IPS-18c (cell line): Measurements from ENCODE around the gene ADAMTS8.
"Not testable (repeated sequence)": the region's sequence is repeated elsewhere in the genome, so short reads cannot be mapped to it uniquely, and the experiment has no call there.

Experiments used
- H3K4me3 ChIP-seq: 2 replicates; pipeline ENCODE4 v1.7.0; 2013; ENCODE audit warnings: low read depth, mild to moderate bottlenecking, low read length, moderate library complexity; ENCODE audit not compliant: insufficient read depth
- H3K9me3 ChIP-seq: one replicate; pipeline ENCODE4 v1.6.1; 2013; ENCODE audit warnings: mild to moderate bottlenecking, low read length, moderate library complexity; ENCODE audit not compliant: control insufficient read depth, insufficient read depth

ADAMTS8 gene

GRCh38 chr11:130448416-130449309 lies 20.3 kb upstream of the ADAMTS8 start, which contains the start of gene ADAMTS15:
Gene ADAMTS15 (plus strand): TSS chr11:130448645. CDS start chr11:130448974, 329 bp downstream.
- Histone ChIP-seq H3K4me3 (peak within 1 kb of the TSS; percentile 44), H3K9me3 (no peaks in the 10 kb centered on the region)

- no peaks in the 10 kb centered on the region for H3K9me3 ChIP-seq
- H3K4me3 ChIP-seq: peak overlapping the region; percentile 44
Measured at GRCh38 chr11:130448039-130448415, 19.6 kb upstream of the ADAMTS8 start.

- H3K9me3 ChIP-seq: no peaks in the 10 kb centered on the region
- no peak overlapping the region for H3K4me3 ChIP-seq
Measured at GRCh38 chr11:130445788-130446187, 17.4 kb upstream of the ADAMTS8 start.

- no peaks in the 10 kb centered on the region for H3K9me3 ChIP-seq
Measured at GRCh38 chr11:130442737-130443136, 14.3 kb upstream of the ADAMTS8 start.

GRCh38 chr11:130441719-130442118 lies 13.3 kb upstream of the ADAMTS8 start:
- Histone ChIP-seq H3K4me3 (no peak overlapping the region), H3K9me3 (no peaks in the 10 kb centered on the region)

More at GRCh38 chr11:130442737-130443136, 14.3 kb upstream of the ADAMTS8 start:
- no peak overlapping the region for H3K4me3 ChIP-seq

- H3K4me3 ChIP-seq: no peak overlapping the region
- H3K9me3 ChIP-seq: no peaks in the 10 kb centered on the region
Measured at GRCh38 chr11:130439876-130440275, 11.5 kb upstream of the ADAMTS8 start.

- H3K9me3 ChIP-seq: no peaks in the 10 kb centered on the region
- H3K4me3 ChIP-seq: no peak overlapping the region
Measured at GRCh38 chr11:130439160-130439519, 10.7 kb upstream of the ADAMTS8 start.

GRCh38 chr11:130438401-130439159 lies 10.2 kb upstream of the ADAMTS8 start:
- not testable (repeated sequence) for H3K9me3 ChIP-seq, H3K4me3 ChIP-seq

- no peak overlapping the region for H3K4me3 ChIP-seq
- H3K9me3 ChIP-seq: no peaks in the 10 kb centered on the region
Measured at GRCh38 chr11:130437848-130438247, 9.4 kb upstream of the ADAMTS8 start.

GRCh38 chr11:130436171-130436570 lies 7.8 kb upstream of the ADAMTS8 start:
- Histone ChIP-seq H3K4me3 (no peak overlapping the region), H3K9me3 (no peaks in the 10 kb centered on the region)

- H3K4me3 ChIP-seq: no peak overlapping the region
Measured at GRCh38 chr11:130435671-130436070, 7.3 kb upstream of the ADAMTS8 start.

GRCh38 chr11:130434521-130435223 lies 6.3 kb upstream of the ADAMTS8 start:
- peak overlapping the region; percentile 76 for H3K4me3 ChIP-seq
- H3K9me3 ChIP-seq: no peaks in the 10 kb centered on the region

More at GRCh38 chr11:130435671-130436070, 7.3 kb upstream of the ADAMTS8 start:
- no peaks in the 10 kb centered on the region for H3K9me3 ChIP-seq

GRCh38 chr11:130433357-130433756 lies 4.9 kb upstream of the ADAMTS8 start:
- Histone ChIP-seq H3K4me3 (no peak overlapping the region), H3K9me3 (no peaks in the 10 kb centered on the region)

- no peaks in the 10 kb centered on the region for H3K9me3 ChIP-seq
- H3K4me3 ChIP-seq: no peak overlapping the region
Measured at GRCh38 chr11:130431801-130432200, 3.4 kb upstream of the ADAMTS8 start.

GRCh38 chr11:130431331-130431773 lies 2.9 kb upstream of the ADAMTS8 start:
- Histone ChIP-seq H3K9me3 (no peaks in the 10 kb centered on the region), H3K4me3 (no peak overlapping the region)

GRCh38 chr11:130429983-130430382 lies 1.6 kb upstream of the ADAMTS8 start:
- no peak overlapping the region for H3K4me3 ChIP-seq

GRCh38 chr11:130429120-130429681 lies 792 bp upstream of the ADAMTS8 start:
- Histone ChIP-seq H3K4me3 (no peak overlapping the region), H3K9me3 (no peaks in the 10 kb centered on the region)

More at GRCh38 chr11:130429983-130430382, 1.6 kb upstream of the ADAMTS8 start:
- no peaks in the 10 kb centered on the region for H3K9me3 ChIP-seq
